ENCODE data around the gene FCER1A.

DNA sequence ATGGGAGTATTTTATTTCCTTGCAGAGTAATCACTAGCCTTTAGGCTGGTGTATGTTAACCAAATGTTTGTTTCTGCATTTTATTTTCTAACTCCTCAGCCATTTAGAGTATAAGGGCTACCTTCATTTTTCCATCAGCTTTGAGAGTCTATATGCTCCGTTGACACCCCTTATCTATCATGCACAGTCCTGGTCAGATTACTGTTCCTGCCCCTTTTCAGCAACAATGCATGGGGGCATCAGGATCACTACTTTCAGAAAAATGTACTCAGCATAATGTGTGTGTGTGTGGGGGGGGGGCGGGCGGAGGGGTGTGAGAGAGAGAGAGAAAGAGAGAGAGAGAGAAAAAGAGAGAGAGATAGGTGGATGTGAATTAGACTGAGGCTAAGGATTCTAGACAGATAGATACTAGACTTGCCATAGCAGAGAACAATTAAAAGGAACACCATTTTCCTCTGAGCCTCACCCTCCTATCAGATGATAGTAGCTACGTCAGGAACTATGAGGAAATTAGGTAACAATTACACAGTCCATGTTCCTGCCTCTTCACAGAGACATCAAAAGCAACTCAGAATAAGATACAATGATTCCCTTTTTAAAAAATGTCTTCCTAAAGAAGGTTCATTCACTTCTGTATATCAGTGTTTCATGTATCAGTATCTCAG lies 40.8 kb downstream of the FCER1A start:
- TF ChIP-seq, protein P1, sequence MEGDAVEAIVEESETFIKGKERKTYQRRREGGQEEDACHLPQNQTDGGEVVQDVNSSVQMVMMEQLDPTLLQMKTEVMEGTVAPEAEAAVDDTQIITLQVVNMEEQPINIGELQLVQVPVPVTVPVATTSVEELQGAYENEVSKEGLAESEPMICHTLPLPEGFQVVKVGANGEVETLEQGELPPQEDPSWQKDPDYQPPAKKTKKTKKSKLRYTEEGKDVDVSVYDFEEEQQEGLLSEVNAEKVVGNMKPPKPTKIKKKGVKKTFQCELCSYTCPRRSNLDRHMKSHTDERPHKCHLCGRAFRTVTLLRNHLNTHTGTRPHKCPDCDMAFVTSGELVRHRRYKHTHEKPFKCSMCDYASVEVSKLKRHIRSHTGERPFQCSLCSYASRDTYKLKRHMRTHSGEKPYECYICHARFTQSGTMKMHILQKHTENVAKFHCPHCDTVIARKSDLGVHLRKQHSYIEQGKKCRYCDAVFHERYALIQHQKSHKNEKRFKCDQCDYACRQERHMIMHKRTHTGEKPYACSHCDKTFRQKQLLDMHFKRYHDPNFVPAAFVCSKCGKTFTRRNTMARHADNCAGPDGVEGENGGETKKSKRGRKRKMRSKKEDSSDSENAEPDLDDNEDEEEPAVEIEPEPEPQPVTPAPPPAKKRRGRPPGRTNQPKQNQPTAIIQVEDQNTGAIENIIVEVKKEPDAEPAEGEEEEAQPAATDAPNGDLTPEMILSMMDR (IDR thresholded peaks at IDR 0.05) = no peak
- TF ChIP-seq ZFX (IDR thresholded peaks at IDR 0.05; ENCODE audit: borderline replicate concordance) = no peak

All from 22Rv1 (cell line).